Fibroblast of skin of right quadriceps (primary cell): Measurements from ENCODE around the gene ASB4.
"Not testable (repeated sequence)": the region's sequence is repeated elsewhere in the genome, so short reads cannot be mapped to it uniquely, and the experiment has no call there.

Source experiments
- DNase-seq: peaks from one replicate; pipeline ENCODE4 v3.0.0-alpha.2; 2013

The ASB4 gene

GRCh38 chr7:95478272-95479037 lies 7.3 kb upstream of the ASB4 start:
- peak; percentile 44 for DNase-seq

- no peak for DNase-seq
Measured at GRCh38 chr7:95479992-95480624, 5.6 kb upstream of the ASB4 start.

GRCh38 chr7:95481271-95482165 lies 4.2 kb upstream of the ASB4 start:
- no peak for DNase-seq

- no peak for DNase-seq
Measured at GRCh38 chr7:95482424-95482823, 3.3 kb upstream of the ASB4 start.

- DNase-seq = no peak
Measured at GRCh38 chr7:95490231-95490762, 4.6 kb downstream of the ASB4 start.

- no peak for DNase-seq
Measured at GRCh38 chr7:95491201-95491600, 5.5 kb downstream of the ASB4 start.

GRCh38 chr7:95491634-95492314 lies 6.0 kb downstream of the ASB4 start:
- DNase-seq = peak; percentile 11

- DNase-seq = peak; percentile 48
Measured at GRCh38 chr7:95493247-95493646, 7.5 kb downstream of the ASB4 start.

GRCh38 chr7:95493844-95494243 lies 8.1 kb downstream of the ASB4 start:
- no peak for DNase-seq

- peak; percentile 43 for DNase-seq
Measured at GRCh38 chr7:95501261-95501832, 15.6 kb downstream of the ASB4 start.

- DNase-seq = no peak
Measured at GRCh38 chr7:95502403-95502802, 16.7 kb downstream of the ASB4 start.

- DNase-seq = no peak
Measured at GRCh38 chr7:95503271-95504131, 17.8 kb downstream of the ASB4 start.

GRCh38 chr7:95504132-95504588 lies 18.4 kb downstream of the ASB4 start:
- not testable (repeated sequence) for DNase-seq

- no peak for DNase-seq
Measured at GRCh38 chr7:95508780-95509179, 23.0 kb downstream of the ASB4 start.

GRCh38 chr7:95509199-95509598 lies 23.5 kb downstream of the ASB4 start:
- peak; percentile 56 for DNase-seq

- peak; percentile 58 for DNase-seq
Measured at GRCh38 chr7:95511716-95512260, 26.0 kb downstream of the ASB4 start.

- no peak for DNase-seq
Measured at GRCh38 chr7:95517458-95517857, 31.7 kb downstream of the ASB4 start.

- DNase-seq = no peak
Measured at GRCh38 chr7:95517870-95518269, 32.1 kb downstream of the ASB4 start.

GRCh38 chr7:95520136-95520535 lies 34.4 kb downstream of the ASB4 start:
- DNase-seq = no peak

- no peak for DNase-seq
Measured at GRCh38 chr7:95525503-95525902, 39.8 kb downstream of the ASB4 start.
